HG03460 (cell line): ENCODE results near the gene CYB5R4.

Experiments used
- ATAC-seq: cut with Tn5 transposase; IDR thresholded peaks from one replicate; pipeline ENCODE4 v1.9.1; 2021; ENCODE audit not compliant: unreplicated experiment

CYB5R4 gene

GRCh38 chr6:83859410-83860358 lies at the start of gene CYB5R4:
Gene CYB5R4, plus strand, starts transcription at chr6:83859689. Its CDS starts 94 bp downstream, at chr6:83859783.
- ATAC-seq, result peak; percentile 99

GRCh38 chr6:83812595-83812994 lies 46.9 kb upstream of the CYB5R4 start:
- ATAC-seq, result no peak

- no peak for ATAC-seq
Observed at GRCh38 chr6:83815631-83816272, 43.7 kb upstream of the CYB5R4 start.

- no peak for ATAC-seq
Observed at GRCh38 chr6:83822629-83823169, 36.8 kb upstream of the CYB5R4 start.

GRCh38 chr6:83824388-83824801 lies 35.1 kb upstream of the CYB5R4 start:
- no peak for ATAC-seq

- ATAC-seq, result no peak
Observed at GRCh38 chr6:83824831-83825230, 34.7 kb upstream of the CYB5R4 start.

- ATAC-seq, result no peak
Observed at GRCh38 chr6:83827050-83827449, 32.4 kb upstream of the CYB5R4 start.

GRCh38 chr6:83838727-83839126 lies 20.8 kb upstream of the CYB5R4 start:
- no peak for ATAC-seq

- no peak for ATAC-seq
Observed at GRCh38 chr6:83844170-83844569, 15.3 kb upstream of the CYB5R4 start.

- ATAC-seq, result no peak
Observed at GRCh38 chr6:83846291-83846690, 13.2 kb upstream of the CYB5R4 start.

GRCh38 chr6:83847179-83847578 lies 12.3 kb upstream of the CYB5R4 start:
- peak; percentile 77 for ATAC-seq

GRCh38 chr6:83849127-83849526 lies 10.4 kb upstream of the CYB5R4 start:
- no peak for ATAC-seq

- ATAC-seq, result no peak
Observed at GRCh38 chr6:83849610-83850009, 9.9 kb upstream of the CYB5R4 start.

- ATAC-seq, result no peak
Observed at GRCh38 chr6:83852528-83853177, 6.8 kb upstream of the CYB5R4 start.

- peak; percentile 65 for ATAC-seq
Observed at GRCh38 chr6:83853178-83854000, 6.1 kb upstream of the CYB5R4 start, which contains the start of gene RIPPLY2. Gene RIPPLY2, plus strand, starts transcription at chr6:83853360. Its CDS starts 57 bp downstream, at chr6:83853417.

GRCh38 chr6:83854001-83854501 lies 5.4 kb upstream of the CYB5R4 start:
- no peak for ATAC-seq

GRCh38 chr6:83854766-83855165 lies 4.7 kb upstream of the CYB5R4 start:
- no peak for ATAC-seq

GRCh38 chr6:83860359-83860755 lies 868 bp downstream of the CYB5R4 start:
- no peak for ATAC-seq

GRCh38 chr6:83860782-83861495 lies 1.4 kb downstream of the CYB5R4 start:
- ATAC-seq, result no peak
